Measurements from ENCODE around the gene B3GALT5.

DNA sequence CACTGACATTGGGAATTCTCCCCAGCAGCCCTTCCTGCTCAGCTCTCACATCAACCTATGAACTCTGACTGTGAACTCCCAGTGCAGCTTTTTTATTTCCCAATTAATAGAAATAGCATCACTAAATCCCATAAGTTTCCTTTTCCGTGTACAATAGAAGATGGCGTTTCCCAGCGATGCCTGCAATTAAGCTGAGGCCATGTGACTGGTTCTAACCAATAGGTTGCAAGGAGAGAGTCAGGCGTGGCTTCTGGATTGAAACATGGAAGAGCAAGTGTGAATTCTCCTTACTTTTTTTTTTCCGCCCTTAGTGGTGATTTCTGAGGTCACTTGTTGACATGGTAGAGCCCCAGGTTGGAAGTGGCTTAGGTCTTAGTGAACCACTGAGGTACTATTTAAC, 73.3 kb downstream of the B3GALT5 start:
- TF ChIP-seq, protein P1, sequence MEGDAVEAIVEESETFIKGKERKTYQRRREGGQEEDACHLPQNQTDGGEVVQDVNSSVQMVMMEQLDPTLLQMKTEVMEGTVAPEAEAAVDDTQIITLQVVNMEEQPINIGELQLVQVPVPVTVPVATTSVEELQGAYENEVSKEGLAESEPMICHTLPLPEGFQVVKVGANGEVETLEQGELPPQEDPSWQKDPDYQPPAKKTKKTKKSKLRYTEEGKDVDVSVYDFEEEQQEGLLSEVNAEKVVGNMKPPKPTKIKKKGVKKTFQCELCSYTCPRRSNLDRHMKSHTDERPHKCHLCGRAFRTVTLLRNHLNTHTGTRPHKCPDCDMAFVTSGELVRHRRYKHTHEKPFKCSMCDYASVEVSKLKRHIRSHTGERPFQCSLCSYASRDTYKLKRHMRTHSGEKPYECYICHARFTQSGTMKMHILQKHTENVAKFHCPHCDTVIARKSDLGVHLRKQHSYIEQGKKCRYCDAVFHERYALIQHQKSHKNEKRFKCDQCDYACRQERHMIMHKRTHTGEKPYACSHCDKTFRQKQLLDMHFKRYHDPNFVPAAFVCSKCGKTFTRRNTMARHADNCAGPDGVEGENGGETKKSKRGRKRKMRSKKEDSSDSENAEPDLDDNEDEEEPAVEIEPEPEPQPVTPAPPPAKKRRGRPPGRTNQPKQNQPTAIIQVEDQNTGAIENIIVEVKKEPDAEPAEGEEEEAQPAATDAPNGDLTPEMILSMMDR (IDR thresholded peaks at IDR 0.05), result no peak
- TF ChIP-seq POLR2A (IDR thresholded peaks at IDR 0.05), result no peak

Measured in testis (tissue), 2 donors.